H1 (cell line): ENCODE measurements around the gene SEPTIN5. TPM values are rescaled to one million over a fixed set of nuclear protein-coding genes. Genes with fewer than 3 reads are reported as not detected.

Source experiments
- CTCF ChIA-PET: fragments of 300-600 bp; sonication (Branson Sonifier 250); formaldehyde crosslinking; loops from one replicate; lab custom pipeline; 2021; ENCODE audit not compliant: partially characterized antibody; lab: Charles Lee
- POLR2A ChIA-PET: fragments of 300-600 bp; sonication (Branson Sonifier 250); formaldehyde crosslinking; loops from one replicate; lab custom pipeline; 2021; ENCODE audit warnings: inconsistent platforms; ENCODE audit not compliant: partially characterized antibody; lab: Charles Lee
- DNase-seq, 2 experiments: peaks; one replicate each; pipeline versions ENCODE4 v3.0.0 to v3.0.0-alpha.2; 2010 to 2022; ENCODE audit warnings: low spot score in 2 of 2, low read depth in 1 of 2, mixed read lengths in 1 of 2
- FAIRE-seq: peaks from 2 replicates; lab custom pipeline; 2011; peaks lifted over from hg19 to GRCh38; lab: Jason Lieb, UNC
- H2AFZ ChIP-seq: 2 replicates; pipeline ENCODE4 v1.8.1; 2012; ENCODE audit warnings: low read length, inconsistent platforms
- H2AK5ac ChIP-seq: 2 replicates; pipeline ENCODE4 v1.6.1; 2013; ENCODE audit warnings: low read depth, low read length
- H2BK120ac ChIP-seq: replicated peaks from 2 replicates; pipeline ENCODE3; 2013; ENCODE audit warnings: low read depth, low read length, inconsistent platforms
- H2BK12ac ChIP-seq: 2 replicates; pipeline ENCODE4 v1.6.1; 2013; ENCODE audit warnings: low read depth, low read length
- H2BK15ac ChIP-seq: 2 replicates; pipeline ENCODE4 v1.6.1; 2013; ENCODE audit warnings: low read length
- H2BK20ac ChIP-seq: 2 replicates; pipeline ENCODE4 v1.6.1; 2013; ENCODE audit warnings: low read length
- H2BK5ac ChIP-seq: 2 replicates; pipeline ENCODE4 v1.6.1; 2013; ENCODE audit warnings: low read depth, low read length
- H3K14ac ChIP-seq: 2 replicates; pipeline ENCODE4 v1.6.1; 2013; ENCODE audit warnings: inconsistent platforms; ENCODE audit not compliant: insufficient read length
- H3K18ac ChIP-seq: 2 replicates; pipeline ENCODE4 v1.6.1; 2013; ENCODE audit warnings: low read length; ENCODE audit errors: extremely low read depth
- H3K23ac ChIP-seq: 2 replicates; pipeline ENCODE4 v1.6.1; 2013; ENCODE audit warnings: inconsistent platforms; ENCODE audit not compliant: insufficient read length
- H3K23me2 ChIP-seq: 2 replicates; pipeline ENCODE4 v1.6.1; 2013; ENCODE audit warnings: low read depth, low read length
- H3K27ac ChIP-seq: 2 replicates; pipeline ENCODE4 v1.6.1; 2011; ENCODE audit warnings: low read depth, low read length, inconsistent platforms
- H3K27me3 ChIP-seq, 4 experiments: replicated peaks in 1 of 4; 1 replicate in 1 of 4; 2 replicates in 3 of 4; pipeline versions ENCODE4 v1.6.1 to v1.8.1; 2011 to 2013; ENCODE audit warnings: low read length in 3 of 4, mild to moderate bottlenecking in 3 of 4, inconsistent platforms in 2 of 4, mixed read lengths in 2 of 4, moderate library complexity in 1 of 4; ENCODE audit not compliant: control insufficient read depth in 3 of 4, insufficient read depth in 3 of 4; ENCODE audit errors: extremely low read depth in 1 of 4
- H3K36me3 ChIP-seq, 4 experiments: 2 replicates each; pipeline versions ENCODE4 v1.6.1 to v1.8.1; 2011 to 2013; ENCODE audit warnings: mild to moderate bottlenecking in 4 of 4, low read length in 3 of 4, moderate library complexity in 2 of 4, control low read depth in 1 of 4, inconsistent platforms in 1 of 4; ENCODE audit not compliant: insufficient read depth in 4 of 4, control insufficient read depth in 2 of 4
- H3K4ac ChIP-seq: replicated peaks from 2 replicates; pipeline ENCODE3; 2013; ENCODE audit warnings: low read length, low read depth, mixed read lengths, inconsistent platforms; ENCODE audit not compliant: insufficient read length
- H3K4me1 ChIP-seq, 4 experiments: replicated peaks in 1 of 4; 1 replicate in 1 of 4; 2 replicates in 3 of 4; pipeline versions ENCODE4 v1.6.1 to v1.8.1; 2011 to 2013; ENCODE audit warnings: low read length in 3 of 4, inconsistent platforms in 2 of 4, mixed read lengths in 1 of 4; ENCODE audit not compliant: insufficient read depth in 4 of 4, control insufficient read depth in 3 of 4
- H3K4me2 ChIP-seq, 2 experiments: 2 replicates each; pipeline versions ENCODE4 v1.6.1 to v1.8.1; 2011 to 2013; ENCODE audit warnings: low read depth in 2 of 2, low read length in 2 of 2, control low read depth in 1 of 2, inconsistent platforms in 1 of 2, mild to moderate bottlenecking in 1 of 2; ENCODE audit not compliant: insufficient read depth in 1 of 2
- H3K4me3 ChIP-seq, 4 experiments: fragments of 200-600, 300-600 bp in 1 of 4; sonication (generic), shearing (Covaris generic), sonication (Bioruptor Twin) in 1 of 4; 2 replicates each; pipeline versions ENCODE4 v1.5.1 to v1.8.1; 2011 to 2016; ENCODE audit warnings: low read length in 4 of 4, low read depth in 3 of 4, control low read depth in 2 of 4, inconsistent platforms in 2 of 4, mild to moderate bottlenecking in 2 of 4, mixed read lengths in 1 of 4, moderate library complexity in 1 of 4; ENCODE audit not compliant: insufficient read depth in 2 of 4; ENCODE audit errors: extremely low read depth in 1 of 4
- H3K56ac ChIP-seq: replicated peaks from 2 replicates; pipeline ENCODE3; 2013; ENCODE audit warnings: low read depth, mild to moderate bottlenecking, mixed read lengths, low read length, inconsistent platforms; ENCODE audit not compliant: insufficient read length
- H3K79me1 ChIP-seq: 2 replicates; pipeline ENCODE4 v1.6.1; 2013; ENCODE audit warnings: low read depth, low read length, control low read depth
- H3K79me2 ChIP-seq, 2 experiments: 2 replicates each; pipeline versions ENCODE4 v1.6.1 to v1.8.1; 2012 to 2013; ENCODE audit warnings: low read length in 2 of 2, mild to moderate bottlenecking in 2 of 2, inconsistent platforms in 1 of 2; ENCODE audit not compliant: insufficient read depth in 2 of 2, control insufficient read depth in 1 of 2
- H3K9ac ChIP-seq, 4 experiments: replicated peaks in 1 of 4; 1 replicate in 1 of 4; 2 replicates in 3 of 4; pipeline versions ENCODE4 v1.6.1 to v1.8.1; 2011 to 2013; ENCODE audit warnings: low read depth in 3 of 4, low read length in 3 of 4, control low read depth in 2 of 4, mild to moderate bottlenecking in 2 of 4, moderate library complexity in 2 of 4, inconsistent platforms in 1 of 4; ENCODE audit errors: extremely low read depth in 1 of 4
- H3K9me3 ChIP-seq, 2 experiments: 2 replicates each; pipeline versions ENCODE4 v1.6.1 to v1.8.1; 2012 to 2013; ENCODE audit warnings: mild to moderate bottlenecking in 2 of 2, moderate library complexity in 2 of 2, control low read depth in 1 of 2, inconsistent platforms in 1 of 2, low read depth in 1 of 2, low read length in 1 of 2, mixed read lengths in 1 of 2; ENCODE audit not compliant: insufficient read depth in 2 of 2
- H4K20me1 ChIP-seq, 2 experiments: replicated peaks in 1 of 2; 2 replicates each; pipeline versions ENCODE3 to v1.8.1; 2011 to 2013; ENCODE audit warnings: inconsistent platforms in 2 of 2, low read length in 2 of 2, mild to moderate bottlenecking in 1 of 2; ENCODE audit not compliant: insufficient read depth in 2 of 2, control insufficient read depth in 1 of 2
- H4K5ac ChIP-seq: 2 replicates; pipeline ENCODE4 v1.6.1; 2013; ENCODE audit warnings: low read length, low read depth, mixed read lengths, inconsistent platforms; ENCODE audit not compliant: insufficient read length
- H4K8ac ChIP-seq: 2 replicates; pipeline ENCODE4 v1.8.0; 2013; ENCODE audit warnings: mild to moderate bottlenecking, moderate library complexity, low read length, inconsistent platforms; ENCODE audit not compliant: insufficient read depth; ENCODE audit errors: extremely low read depth
- H4K91ac ChIP-seq: replicated peaks from 2 replicates; pipeline ENCODE3; 2013; ENCODE audit warnings: low read length, mixed read lengths, inconsistent platforms; ENCODE audit not compliant: insufficient read length
- CBX8 ChIP-seq: fragments of 300-800, 300-1000 bp; sonication (generic); IDR thresholded peaks from 2 replicates; pipeline ENCODE4 v1.7.1; 2016; ENCODE audit warnings: low read depth, low read length, borderline replicate concordance
- CEBPB ChIP-seq: IDR thresholded peaks from 2 replicates; pipeline ENCODE4 v1.6.1; 2012; ENCODE audit warnings: low read depth, low read length
- EP300 ChIP-seq, 2 experiments: IDR thresholded peaks; 1 replicate in 1 of 2; 2 replicates in 1 of 2; pipeline ENCODE4 v1.6.1; 2011 to 2012; ENCODE audit warnings: low read depth in 2 of 2, low read length in 2 of 2, mild to moderate bottlenecking in 2 of 2, borderline replicate concordance in 1 of 2, inconsistent platforms in 1 of 2, moderate library complexity in 1 of 2
- NRF1 ChIP-seq: IDR thresholded peaks from 2 replicates; pipeline ENCODE4 v1.6.1; 2011; ENCODE audit warnings: mild to moderate bottlenecking, low read depth, low read length, improper control_type of control experiment
- PHF8 ChIP-seq: fragments of 200-600 bp; sonication (generic); conservative IDR thresholded peaks from 2 replicates; pipeline ENCODE4 v1.7.1; 2012; ENCODE audit warnings: low read depth, mild to moderate bottlenecking, inconsistent platforms, low read length, moderate library complexity
- SIN3A ChIP-seq, 2 experiments: IDR thresholded peaks in 1 of 2; conservative IDR thresholded peaks in 1 of 2; 2 replicates each; pipeline ENCODE4 v1.6.1; 2011 to 2012; ENCODE audit warnings: low read length in 2 of 2, improper control_type of control experiment in 1 of 2, low read depth in 1 of 2, mild to moderate bottlenecking in 1 of 2
- SIRT6 ChIP-seq: IDR thresholded peaks from one replicate; pipeline ENCODE4 v1.7.1; 2012; ENCODE audit warnings: low read length, inconsistent platforms
- SP1 ChIP-seq: IDR thresholded peaks from 2 replicates; pipeline ENCODE4 v1.6.1; 2011; ENCODE audit warnings: low read depth, low read length
- SUZ12 ChIP-seq: fragments of 200-600 bp; sonication (generic); IDR thresholded peaks from 2 replicates; pipeline ENCODE4 v1.6.1; 2012; ENCODE audit warnings: mild to moderate bottlenecking, inconsistent platforms, low read length, moderate library complexity, mixed read lengths
- ZNF274 ChIP-seq: IDR thresholded peaks from 2 replicates; pipeline ENCODE4 v1.7.0; 2012; ENCODE audit warnings: low read length, borderline replicate concordance; ENCODE audit errors: extremely low read depth
- WGBS, 2 experiments: shearing (Covaris generic) in 1 of 2; methylation state at CpG; one replicate each; pipeline versions ENCODE4 v1.1.6 to v1.1.7; 2013 to 2015; ENCODE audit warnings: low lambda C conversion rate in 2 of 2, mixed read lengths in 2 of 2, inconsistent platforms in 1 of 2, low coverage in 1 of 2, missing lambda C conversion rate in 1 of 2; ENCODE audit not compliant: insufficient replicate concordance in 2 of 2, insufficient coverage in 1 of 2, insufficient read length in 1 of 2; ENCODE audit errors: extremely low coverage in 1 of 2, missing lambda C conversion rate in 1 of 2; 5-methylcytosine and 5-hydroxymethylcytosine counted together
- polyA plus RNA-seq, 7 experiments: library from polyadenylated mRNA; depleted of rRNA in 3 of 7; stranded (reverse) in 5 of 7; unstranded in 2 of 7; fragments of >200 nt in 5 of 7; fragments of 200-250 nt in 2 of 7; gene quantifications; 1 replicate in 5 of 7; 2 replicates in 1 of 7; 4 replicates in 1 of 7; pipeline versions ENCODE4 v1.2.1 to v1.2.3, GENCODE V29; 2011 to 2013; ENCODE audit warnings: missing spikeins in 2 of 7, mixed read lengths in 2 of 7
- total RNA-seq: library from RNA; stranded (reverse); fragmentation: NEBNext Ultra II Directional; extraction: Animal tissue kit (Norgen Biotek cat#: 25700); gene quantifications from 2 replicates; pipeline ENCODE4 v1.2.1, GENCODE V29; 2021

SEPTIN5 gene
- total and polyA plus RNA-seq, 2 of the 8 experiments (the other 6 are each of a cell fraction or from before 2014, with no cell fraction given) = 6.0 to 8.6 TPM

DNA sequence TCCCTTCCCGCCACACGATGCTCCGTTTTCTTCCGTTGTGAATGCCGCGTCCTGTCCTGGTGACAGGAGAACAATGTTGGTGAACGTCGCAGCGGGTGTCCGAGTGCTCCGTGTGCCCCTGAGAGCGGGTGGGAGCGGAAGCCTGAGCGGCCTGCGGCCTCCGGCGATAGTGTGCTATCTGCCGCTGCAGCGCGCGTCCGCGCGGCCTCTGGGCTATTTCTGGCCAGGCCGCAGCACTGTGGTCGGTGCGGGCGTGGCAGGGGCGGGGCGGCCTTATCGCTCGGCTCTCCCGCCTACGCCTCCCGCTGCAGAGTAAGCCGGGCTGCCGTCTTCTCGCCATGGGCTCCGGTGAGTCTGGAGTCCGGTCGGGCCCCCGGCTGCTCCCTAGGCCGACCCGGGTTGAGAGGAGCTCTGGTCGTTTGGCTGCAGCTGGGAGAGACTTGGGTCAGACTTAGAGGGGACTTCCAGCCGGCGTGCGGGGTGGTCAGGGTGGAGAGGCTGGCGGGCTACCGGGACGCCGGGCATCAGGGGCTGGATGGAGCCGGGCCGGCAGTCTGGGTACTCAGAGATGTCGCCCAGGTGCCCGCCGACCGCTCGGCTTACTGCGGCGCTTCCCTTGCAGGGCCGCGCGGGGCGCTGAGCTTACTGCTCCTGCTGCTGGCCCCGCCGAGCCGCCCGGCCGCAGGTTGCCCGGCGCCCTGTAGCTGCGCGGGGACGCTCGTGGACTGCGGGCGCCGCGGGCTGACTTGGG, 9.1 kb downstream of the SEPTIN5 start, which contains the start of gene GP1BB:
Gene GP1BB, plus strand, starts transcription at position 308 of the 751 bp plus-strand sequence. Its CDS starts 31 bp downstream, at position 339.
- FAIRE-seq = no peak
- Histone ChIP-seq H2BK12ac (peak within 1 kb of the TSS; percentile 50; the same call in 1 of the 2 replicates), H3K23ac (no peak within 1 kb of the TSS), H2BK20ac (no peak within 1 kb of the TSS), H3K56ac (no peak within 1 kb of the TSS), H2BK120ac (no peak within 1 kb of the TSS), H3K14ac (no peak within 1 kb of the TSS), H3K18ac (peak within 1 kb of the TSS; percentile 52; the same call in 1 of the 2 replicates), H3K4me2 (peak within 1 kb of the TSS; percentile 74 to 87), H2BK15ac (no peak within 1 kb of the TSS; the same call in 1 of the 2 replicates), H3K79me1 (no peaks in the 10 kb centered on the region), H3K4ac (no peak within 1 kb of the TSS), H3K9me3 (no peaks in the 10 kb centered on the region; a peak in 1 of 4 replicates), H2AFZ (no peak within 1 kb of the TSS), H2BK5ac (no peak within 1 kb of the TSS), H3K27me3 (peaks cover 84 to 100% (median 98%) of the 10 kb centered on the region in 4 experiments), H4K20me1 (peaks cover 15 to 32% of the 10 kb centered on the region in 2 experiments), H3K36me3 (peaks cover 0 to 5% (median 0%) of the 10 kb centered on the region in 4 experiments; a peak in 1 of 8 replicates), H4K8ac (peak within 1 kb of the TSS; percentile 88; the same call in 1 of the 2 replicates), H3K9ac (no peak within 1 kb of the TSS; a peak in 2 of 7 replicates), H3K79me2 (no peaks in the 10 kb centered on the region), H3K4me3 (peak within 1 kb of the TSS; percentile 9 to 55 (median 38); a peak in 7 of 8 replicates), H3K23me2 (peaks cover 23% of the 10 kb centered on the region; the same call in 1 of the 2 replicates), H3K27ac (no peak within 1 kb of the TSS), H2AK5ac (no peak within 1 kb of the TSS), H3K4me1 (peaks cover 0 to 37% (median 21%) of the 10 kb centered on the region in 4 experiments; a peak in 6 of 7 replicates), H4K91ac (no peak within 1 kb of the TSS), H4K5ac (no peak within 1 kb of the TSS)
- ChIA-PET CTCF (interaction anchor here (0.6 to 3.1 kb wide), 36 partner anchors 10 to 280 kb away, joined by 3 to 16 read pairs (median 3); no protein-coding TSS in a partner anchor), POLR2A (interaction anchor here (0.7 to 1.4 kb wide), 8 partner anchors 25 to 96 kb away, joined by 3 to 7 read pairs (median 3); no protein-coding TSS in a partner anchor)
- 4% methylated on average over 59 of the region's 80 CpGs; no CpG with 5 or more reads in 1 of the 2 experiments for WGBS, 2 experiments
- DNase-seq = peak in 1 of 2 experiments; percentile 74
- TF ChIP-seq SIRT6 (no peak), NRF1 (no peak), CEBPB (no peak), PHF8 (no peak), SUZ12 (peak; percentile 83), EP300 (IDR thresholded peaks at IDR 0.05; ENCODE audit: borderline replicate concordance in 1 of 2, low read depth in 2 of 2, low read length in 2 of 2) (no peak), SIN3A (conservative IDR thresholded peaks at IDR 0.05 in 1 of 2, IDR thresholded peaks at IDR 0.05 in 1 of 2; ENCODE audit: low read depth in 1 of 2, low read length in 2 of 2) (no peak), ZNF274 (no peak), CBX8 (no peak), SP1 (no peak)
